B cell (primary cell): ENCODE data around the gene CCDC83. TPM values are rescaled to one million over a fixed set of nuclear protein-coding genes. Genes with fewer than 3 reads are reported as not detected.
"Not testable (repeated sequence)": the region's sequence is repeated elsewhere in the genome, so short reads cannot be mapped to it uniquely, and the experiment has no call there.

Experiments used
- ATAC-seq: fragments of 200-7000 bp; cut with Tn5 transposase; one replicate; pipeline ENCODE4 v1.10.0; 2021; ENCODE audit warnings: low read depth, mild to moderate bottlenecking, moderate number of reproducible peaks, moderate library complexity
- CTCF ChIA-PET: fragments of 350-600 bp; sonication (Branson Sonifier 250); formaldehyde crosslinking; loops from one replicate; lab custom pipeline; 2021; ENCODE audit warnings: antibody characterized with exemption, inconsistent platforms; lab: Charles Lee
- POLR2A ChIA-PET: fragments of 350-600 bp; sonication (Branson Sonifier 250); formaldehyde crosslinking; loops from one replicate; lab custom pipeline; 2021; ENCODE audit warnings: antibody characterized with exemption; lab: Charles Lee
- DNase-seq: peaks from one replicate; pipeline ENCODE4 v3.0.0; 2013
- H2AFZ ChIP-seq: 2 replicates; pipeline ENCODE4 v1.6.1; 2012; ENCODE audit warnings: mild to moderate bottlenecking, low read depth, low read length; ENCODE audit not compliant: insufficient read depth, poor library complexity, severe bottlenecking
- H3K27ac ChIP-seq, 2 donors: 1 replicate in 1 of 2; 2 replicates in 1 of 2; pipeline ENCODE4 v1.5.1; 2012 to 2013; ENCODE audit warnings: low read length in 2 of 2, mild to moderate bottlenecking in 2 of 2, moderate library complexity in 1 of 2
- H3K27me3 ChIP-seq, 4 experiments: fragments of 200-600 bp in 1 of 4; sonication (generic) in 1 of 4; replicated peaks in 1 of 4; 1 replicate in 2 of 4; 2 replicates in 2 of 4; pipeline versions ENCODE4 v1.6.1 to v1.7.0; 2013 to 2016; ENCODE audit warnings: low read length in 3 of 4, mild to moderate bottlenecking in 2 of 4, mixed read lengths in 1 of 4, moderate library complexity in 1 of 4; ENCODE audit not compliant: insufficient read depth in 4 of 4, control insufficient read depth in 3 of 4; ENCODE audit errors: control extremely low read depth in 1 of 4
- H3K36me3 ChIP-seq, 2 experiments: replicated peaks in 1 of 2; 1 replicate in 1 of 2; 2 replicates in 1 of 2; pipeline versions ENCODE4 v1.6.1 to v1.7.1; 2013; ENCODE audit warnings: low read length in 1 of 2; ENCODE audit not compliant: insufficient read depth in 2 of 2, control insufficient read depth in 1 of 2; ENCODE audit errors: control extremely low read depth in 1 of 2, extremely low read depth in 1 of 2
- H3K4me1 ChIP-seq, 2 donors: fragments of 200-600 bp in 1 of 2; sonication (generic) in 1 of 2; 1 replicate in 1 of 2; 2 replicates in 1 of 2; pipeline versions ENCODE4 v1.5.1 to v1.6.1; 2013 to 2017; ENCODE audit warnings: low read length in 2 of 2; ENCODE audit not compliant: control insufficient read depth in 2 of 2, insufficient read depth in 2 of 2
- H3K4me2 ChIP-seq: replicated peaks from 2 replicates; pipeline ENCODE3; 2012; ENCODE audit warnings: mild to moderate bottlenecking, low read depth, low read length; ENCODE audit not compliant: poor library complexity, severe bottlenecking
- H3K4me3 ChIP-seq, 5 experiments: fragments of 200-600 bp in 1 of 5; sonication (generic) in 1 of 5; 1 replicate in 3 of 5; 2 replicates in 2 of 5; pipeline versions ENCODE4 v1.5.1 to v1.7.0; 2011 to 2016; ENCODE audit warnings: low read length in 4 of 5, mild to moderate bottlenecking in 4 of 5, low read depth in 2 of 5, control low read depth in 1 of 5, moderate library complexity in 1 of 5; ENCODE audit not compliant: insufficient read depth in 1 of 5; ENCODE audit errors: control extremely low read depth in 1 of 5, extremely low read depth in 1 of 5
- H3K79me2 ChIP-seq: fragments of 200-600 bp; sonication (generic); one replicate; pipeline ENCODE4 v1.6.0; 2016; ENCODE audit warnings: low read length; ENCODE audit not compliant: control insufficient read depth, insufficient read depth
- H3K9ac ChIP-seq: fragments of 200-600 bp; sonication (generic); 2 replicates; pipeline ENCODE4 v1.6.1; 2017; ENCODE audit warnings: mild to moderate bottlenecking, low read length, moderate library complexity
- H3K9me3 ChIP-seq, 3 donors: one replicate each; pipeline versions ENCODE4 v1.6.1 to v1.7.1; 2013; ENCODE audit warnings: low read length in 2 of 3; ENCODE audit not compliant: control insufficient read depth in 2 of 3, insufficient read depth in 1 of 3; ENCODE audit errors: control extremely low read depth in 1 of 3
- H4K20me1 ChIP-seq: 2 replicates; pipeline ENCODE4 v1.6.0; 2012; ENCODE audit warnings: mild to moderate bottlenecking, low read length; ENCODE audit not compliant: insufficient read depth, control insufficient read depth, poor library complexity, severe bottlenecking
- H3K27ac Mint-ChIP-seq: one replicate; pipeline ENCODE4 v1.8.0; 2021; ENCODE audit warnings: mixed read lengths
- H3K27me3 Mint-ChIP-seq: one replicate; pipeline ENCODE4 v1.8.0; 2021; ENCODE audit warnings: mixed read lengths
- H3K4me1 Mint-ChIP-seq: one replicate; pipeline ENCODE4 v1.8.0; 2021; ENCODE audit warnings: mixed read lengths
- H3K4me3 Mint-ChIP-seq: one replicate; pipeline ENCODE4 v1.8.0; 2021; ENCODE audit warnings: mixed read lengths
- H3K9me3 Mint-ChIP-seq: one replicate; pipeline ENCODE4 v1.8.0; 2022; ENCODE audit warnings: mixed read lengths; ENCODE audit not compliant: insufficient read depth
- EZH2 ChIP-seq: IDR thresholded peaks from 2 replicates; pipeline ENCODE4 v1.6.1; 2012; ENCODE audit warnings: borderline replicate concordance, low read depth, mild to moderate bottlenecking, moderate library complexity, low read length; ENCODE audit not compliant: insufficient read depth, poor library complexity, severe bottlenecking
- WGBS: methylation state at CpG from one replicate; pipeline ENCODE4 v1.1.5; 2013; ENCODE audit warnings: missing lambda C conversion rate; ENCODE audit not compliant: insufficient coverage; 5-methylcytosine and 5-hydroxymethylcytosine counted together
- intact Hi-C: fragments of 100-400 bp; cut with micrococcal nuclease; formaldehyde crosslinking; loops from one replicate; pipeline ENCODE4 v1.10.0; 2022
- polyA plus RNA-seq: library from polyadenylated mRNA; depleted of rRNA; stranded (reverse); fragments of >200 nt; gene quantifications from 2 replicates; pipeline ENCODE4 v1.2.3, GENCODE V29; 2012
- total RNA-seq, 2 donors: library from RNA; stranded (reverse); fragments of 120-200 nt in 1 of 2; gene quantifications; 1 replicate in 1 of 2; 2 replicates in 1 of 2; pipeline versions ENCODE4 v1.2.3 to v1.2.4, GENCODE V29; 2013 to 2022
- TF ChIP-seq, protein P1 (sequence below): fragments of 200-600 bp; IDR thresholded peaks from one replicate; pipeline ENCODE4 v1.8.0; 2022; ENCODE audit warnings: antibody characterized with exemption, mild to moderate bottlenecking

CCDC83 gene
- total and polyA plus RNA-seq, 2 donors (not counting 1 experiment from before 2014, with no cell fraction given): not detected

GRCh38 chr11:85951428-85952107 is 96.4 kb downstream of the CCDC83 start:
- no peak for ATAC-seq
- H3K27ac Mint-ChIP-seq: no peak overlapping the region
- H3K27me3 Mint-ChIP-seq: no peaks in the 10 kb centered on the region

DNA sequence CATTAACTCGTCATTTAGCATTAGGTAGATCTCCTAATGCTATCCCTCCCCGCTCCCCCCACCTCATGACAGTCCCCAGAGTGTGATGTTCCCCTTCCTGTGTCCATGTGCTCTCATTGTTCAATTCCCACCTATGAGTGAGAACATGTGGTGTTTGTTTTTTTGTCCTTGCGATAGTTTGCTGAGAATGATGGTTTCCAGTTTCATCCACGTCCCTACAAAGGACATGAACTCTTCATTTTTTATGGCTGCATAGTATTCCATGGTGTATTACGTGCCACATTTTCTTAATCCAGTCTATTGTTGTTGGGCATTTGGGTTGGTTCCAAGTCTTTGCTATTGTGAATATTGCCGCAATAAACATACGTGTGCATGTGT is 96.9 kb downstream of the CCDC83 start:
- H3K27ac Mint-ChIP-seq, H3K79me2 ChIP-seq, DNase-seq, POLR2A ChIA-PET, intact Hi-C loops, H3K9me3 Mint-ChIP-seq, H3K4me1 ChIP-seq, H3K4me3 ChIP-seq, H3K27me3 ChIP-seq, H3K4me3 Mint-ChIP-seq, H3K27ac ChIP-seq, ATAC-seq, H3K27me3 Mint-ChIP-seq, H3K4me2 ChIP-seq, H3K9me3 ChIP-seq, H3K9ac ChIP-seq, CTCF ChIA-PET, H4K20me1 ChIP-seq, H3K4me1 Mint-ChIP-seq, H2AFZ ChIP-seq: not testable (repeated sequence)
- WGBS: no CpG with 5 or more reads among the region's 7 CpGs
- H3K36me3 ChIP-seq: peaks cover 4 to 18% of the 10 kb centered on the region in 2 experiments

More at GRCh38 chr11:85951428-85952107, 96.4 kb downstream of the CCDC83 start:
- no peaks in the 10 kb centered on the region for H3K4me1 Mint-ChIP-seq
- Histone ChIP-seq H3K4me2 (no peak overlapping the region), H3K79me2 (no peaks in the 10 kb centered on the region), H3K4me1 (no peaks in the 10 kb centered on the region), H3K9ac (no peak overlapping the region), H2AFZ (no peak overlapping the region), H4K20me1 (no peaks in the 10 kb centered on the region), H3K4me3 (no peak overlapping the region), H3K9me3 (peaks cover 0 to 3% (median 0%) of the 10 kb centered on the region in 3 donors), H3K27ac (no peak overlapping the region), H3K36me3 (peaks cover 4 to 13% of the 10 kb centered on the region in 2 experiments), H3K27me3 (no peaks in the 10 kb centered on the region)
- no peak for DNase-seq
- CTCF ChIA-PET: no interaction called here
- POLR2A ChIA-PET: no interaction called here
- whole genome bisulfite sequencing: 100% methylated on average over 2 of the region's 3 CpGs
- H3K9me3 Mint-ChIP-seq: peaks cover 5% of the 10 kb centered on the region
- intact Hi-C loops: no loop called here
- TF ChIP-seq EZH2: no peak
- TF ChIP-seq, protein P1, sequence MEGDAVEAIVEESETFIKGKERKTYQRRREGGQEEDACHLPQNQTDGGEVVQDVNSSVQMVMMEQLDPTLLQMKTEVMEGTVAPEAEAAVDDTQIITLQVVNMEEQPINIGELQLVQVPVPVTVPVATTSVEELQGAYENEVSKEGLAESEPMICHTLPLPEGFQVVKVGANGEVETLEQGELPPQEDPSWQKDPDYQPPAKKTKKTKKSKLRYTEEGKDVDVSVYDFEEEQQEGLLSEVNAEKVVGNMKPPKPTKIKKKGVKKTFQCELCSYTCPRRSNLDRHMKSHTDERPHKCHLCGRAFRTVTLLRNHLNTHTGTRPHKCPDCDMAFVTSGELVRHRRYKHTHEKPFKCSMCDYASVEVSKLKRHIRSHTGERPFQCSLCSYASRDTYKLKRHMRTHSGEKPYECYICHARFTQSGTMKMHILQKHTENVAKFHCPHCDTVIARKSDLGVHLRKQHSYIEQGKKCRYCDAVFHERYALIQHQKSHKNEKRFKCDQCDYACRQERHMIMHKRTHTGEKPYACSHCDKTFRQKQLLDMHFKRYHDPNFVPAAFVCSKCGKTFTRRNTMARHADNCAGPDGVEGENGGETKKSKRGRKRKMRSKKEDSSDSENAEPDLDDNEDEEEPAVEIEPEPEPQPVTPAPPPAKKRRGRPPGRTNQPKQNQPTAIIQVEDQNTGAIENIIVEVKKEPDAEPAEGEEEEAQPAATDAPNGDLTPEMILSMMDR: no peak
- H3K4me3 Mint-ChIP-seq: no peak overlapping the region
